Measurements from ENCODE around the gene PRKCA. TPM values are rescaled to one million over a fixed set of nuclear protein-coding genes. Genes with fewer than 3 reads are reported as not detected.

Gene PRKCA
- polyA plus RNA-seq, 2 donors: 1.2 to 1.3 TPM

GRCh38 chr17:66570447-66571195 lies 268.2 kb downstream of the PRKCA start:
- H3K4me3 ChIP-seq (ENCODE audit: low read depth in 1 of 2, low read length in 2 of 2): no peak overlapping the region
- no peaks in the 10 kb centered on the region for H3K27me3 ChIP-seq (ENCODE audit: control insufficient read depth in 1 of 2, insufficient read depth in 2 of 2, low read length in 2 of 2)
- no peak overlapping the region for H3K27ac ChIP-seq (ENCODE audit: low read depth in 2 of 2, low read length in 1 of 2)
- no peaks in the 10 kb centered on the region for H3K9me3 ChIP-seq (ENCODE audit: control insufficient read depth in 2 of 2, insufficient read depth in 1 of 2, low read depth in 1 of 2, low read length in 1 of 2)
- no peaks in the 10 kb centered on the region for H3K36me3 ChIP-seq (ENCODE audit: control insufficient read depth in 2 of 2, insufficient read depth in 2 of 2, low read length in 1 of 2)
- no peaks in the 10 kb centered on the region for H3K4me1 ChIP-seq (ENCODE audit: control insufficient read depth in 2 of 2, insufficient read depth in 2 of 2, low read length in 1 of 2)
- WGBS, 2 donors: 47 to 59% methylated on average over 9 of the region's 9 CpGs

DNA sequence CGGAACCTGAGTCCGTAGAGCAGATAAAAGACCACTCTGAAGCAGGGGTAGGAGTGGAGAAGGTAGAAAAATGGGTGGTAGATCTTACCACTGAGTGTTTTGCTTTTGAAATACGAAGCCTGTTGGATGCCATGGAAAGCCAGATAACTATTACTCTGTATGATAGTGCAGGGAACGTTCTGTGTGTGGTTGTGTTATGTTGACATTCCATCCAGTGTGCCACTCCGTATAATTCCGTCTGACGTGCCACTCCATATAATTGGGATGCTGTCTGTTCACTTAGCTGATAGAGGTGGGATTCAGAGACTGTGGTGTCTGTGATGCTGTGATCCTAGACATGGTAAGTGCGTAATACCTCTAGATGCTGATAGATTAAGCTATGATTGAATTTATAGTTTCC lies 269.3 kb downstream of the PRKCA start:
- no peak overlapping the region for H3K4me3 ChIP-seq (ENCODE audit: low read depth in 1 of 2, low read length in 2 of 2)
- no peaks in the 10 kb centered on the region for H3K27me3 ChIP-seq (ENCODE audit: control insufficient read depth in 1 of 2, insufficient read depth in 2 of 2, low read length in 2 of 2)
- WGBS, 2 donors: 92 to 96% methylated on average over 8 of the region's 8 CpGs
- no peaks in the 10 kb centered on the region for H3K36me3 ChIP-seq (ENCODE audit: control insufficient read depth in 2 of 2, insufficient read depth in 2 of 2, low read length in 1 of 2)
- H3K4me1 ChIP-seq (ENCODE audit: control insufficient read depth in 2 of 2, insufficient read depth in 2 of 2, low read length in 1 of 2): no peaks in the 10 kb centered on the region
- no peaks in the 10 kb centered on the region for H3K9me3 ChIP-seq (ENCODE audit: control insufficient read depth in 2 of 2, insufficient read depth in 1 of 2, low read depth in 1 of 2, low read length in 1 of 2)
- H3K27ac ChIP-seq (ENCODE audit: low read depth in 2 of 2, low read length in 1 of 2): no peak overlapping the region

DNA sequence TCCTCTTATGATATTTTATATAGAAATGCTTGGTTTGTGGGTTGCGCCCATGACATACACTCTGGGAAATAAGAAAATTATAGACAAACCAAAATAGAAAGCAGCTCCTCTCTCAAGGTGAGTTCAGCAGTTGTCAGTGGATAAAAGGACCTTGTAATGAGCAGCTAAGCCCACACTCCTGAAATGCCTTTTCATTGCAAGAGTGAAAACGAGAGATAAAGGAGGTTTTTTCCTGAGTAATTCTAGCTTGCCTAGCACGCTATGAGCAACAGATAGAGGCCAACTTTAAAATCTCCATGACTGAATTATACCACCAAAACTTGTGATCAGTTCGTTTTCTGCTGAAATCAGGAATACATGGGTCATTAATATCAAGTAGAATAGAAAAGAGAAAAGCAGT lies 270.7 kb downstream of the PRKCA start:
- Histone ChIP-seq H3K36me3 (ENCODE audit: control insufficient read depth in 2 of 2, insufficient read depth in 2 of 2, low read length in 1 of 2) (no peaks in the 10 kb centered on the region), H3K27me3 (ENCODE audit: control insufficient read depth in 1 of 2, insufficient read depth in 2 of 2, low read length in 2 of 2) (no peaks in the 10 kb centered on the region), H3K27ac (ENCODE audit: low read depth in 2 of 2, low read length in 1 of 2) (no peak overlapping the region), H3K4me3 (ENCODE audit: low read depth in 1 of 2, low read length in 2 of 2) (no peak overlapping the region), H3K9me3 (ENCODE audit: control insufficient read depth in 2 of 2, insufficient read depth in 1 of 2, low read depth in 1 of 2, low read length in 1 of 2) (no peaks in the 10 kb centered on the region), H3K4me1 (ENCODE audit: control insufficient read depth in 2 of 2, insufficient read depth in 2 of 2, low read length in 1 of 2) (no peaks in the 10 kb centered on the region)
- 70 to 87% methylated on average over 4 of the region's 4 CpGs for WGBS, 2 donors

GRCh38 chr17:66574123-66574522 lies 271.7 kb downstream of the PRKCA start:
- H3K4me3 ChIP-seq (ENCODE audit: low read depth in 1 of 2, low read length in 2 of 2): no peak overlapping the region
- no peaks in the 10 kb centered on the region for H3K27me3 ChIP-seq (ENCODE audit: control insufficient read depth in 1 of 2, insufficient read depth in 2 of 2, low read length in 2 of 2)
- H3K27ac ChIP-seq (ENCODE audit: low read depth in 2 of 2, low read length in 1 of 2): no peak overlapping the region
- H3K9me3 ChIP-seq (ENCODE audit: control insufficient read depth in 2 of 2, insufficient read depth in 1 of 2, low read depth in 1 of 2, low read length in 1 of 2): no peaks in the 10 kb centered on the region
- peaks cover 0 to 4% of the 10 kb centered on the region in 2 donors for H3K4me1 ChIP-seq (ENCODE audit: control insufficient read depth in 2 of 2, insufficient read depth in 2 of 2, low read length in 1 of 2)
- WGBS, 2 donors: 75 to 86% methylated on average over 4 of the region's 4 CpGs
- no peaks in the 10 kb centered on the region for H3K36me3 ChIP-seq (ENCODE audit: control insufficient read depth in 2 of 2, insufficient read depth in 2 of 2, low read length in 1 of 2)

DNA sequence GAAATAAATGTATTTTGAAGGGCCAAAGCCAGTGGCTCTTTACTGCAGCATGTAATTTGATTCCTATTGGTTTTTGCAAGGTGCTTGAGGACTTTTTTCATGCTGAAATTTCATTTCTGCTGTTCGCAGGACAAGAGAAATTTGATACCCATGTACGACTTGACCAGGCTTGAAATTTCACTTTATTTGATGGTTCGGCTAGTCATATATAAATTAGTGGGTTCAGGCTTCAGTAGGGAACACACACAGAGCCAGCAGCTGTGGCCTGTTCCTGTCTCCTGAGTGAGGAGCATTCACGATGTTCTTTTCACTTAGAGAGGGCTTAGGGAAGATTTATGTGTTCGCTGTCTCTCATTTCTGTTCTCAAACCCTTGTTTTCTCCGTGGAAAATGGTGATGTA lies 274.1 kb downstream of the PRKCA start:
- no peaks in the 10 kb centered on the region for H3K36me3 ChIP-seq (ENCODE audit: control insufficient read depth in 2 of 2, insufficient read depth in 2 of 2, low read length in 1 of 2)
- 72 to 79% methylated on average over 6 of the region's 6 CpGs for WGBS, 2 donors
- H3K4me3 ChIP-seq (ENCODE audit: low read depth in 1 of 2, low read length in 2 of 2): no peak overlapping the region
- no peak overlapping the region for H3K27ac ChIP-seq (ENCODE audit: low read depth in 2 of 2, low read length in 1 of 2)
- H3K9me3 ChIP-seq (ENCODE audit: control insufficient read depth in 2 of 2, insufficient read depth in 1 of 2, low read depth in 1 of 2, low read length in 1 of 2): no peaks in the 10 kb centered on the region
- H3K27me3 ChIP-seq (ENCODE audit: control insufficient read depth in 1 of 2, insufficient read depth in 2 of 2, low read length in 2 of 2): no peaks in the 10 kb centered on the region
- peaks cover 0 to 4% of the 10 kb centered on the region in 2 donors for H3K4me1 ChIP-seq (ENCODE audit: control insufficient read depth in 2 of 2, insufficient read depth in 2 of 2, low read length in 1 of 2)

- Histone ChIP-seq H3K27ac (ENCODE audit: low read depth in 2 of 2, low read length in 1 of 2) (no peak overlapping the region), H3K4me1 (ENCODE audit: control insufficient read depth in 2 of 2, insufficient read depth in 2 of 2, low read length in 1 of 2) (peaks cover 0 to 4% of the 10 kb centered on the region in 2 donors)
- 86 to 97% methylated on average over 8 of the region's 8 CpGs for WGBS, 2 donors
Measured at GRCh38 chr17:66577041-66577440, 274.6 kb downstream of the PRKCA start.

DNA sequence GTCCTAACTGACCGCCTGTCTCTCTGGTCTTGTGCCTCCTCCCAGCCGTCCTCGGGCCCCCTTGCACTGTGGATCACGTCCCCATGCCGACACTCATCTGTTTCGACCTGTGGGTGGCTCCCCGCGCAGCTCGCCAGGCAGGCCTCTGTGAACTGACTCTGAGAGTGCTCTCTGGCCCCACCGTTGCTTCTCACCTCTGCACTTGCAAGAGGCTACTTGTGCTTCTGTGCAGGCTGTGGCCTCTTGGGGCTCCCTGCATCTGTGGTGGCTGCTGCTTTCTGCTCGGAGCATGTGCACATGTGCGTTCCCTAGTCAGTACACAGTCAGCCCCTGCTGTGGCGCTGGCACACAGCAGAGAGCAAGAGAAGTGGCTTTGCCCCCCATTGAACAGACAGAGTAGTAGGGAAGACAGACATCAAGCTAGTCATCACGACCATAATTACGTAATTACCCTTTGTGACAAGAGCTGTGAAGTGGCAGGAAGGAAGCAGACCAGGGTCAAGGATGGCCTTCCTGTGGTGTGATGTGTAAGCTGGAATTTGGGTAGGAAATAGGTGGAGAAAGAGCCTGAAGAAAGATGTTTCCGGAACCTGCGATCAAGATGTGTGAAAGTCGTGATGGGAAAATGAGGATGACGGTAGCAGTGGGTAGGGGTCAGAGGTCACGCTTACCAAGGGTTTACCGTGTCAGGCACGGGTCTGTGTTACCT lies 276.5 kb downstream of the PRKCA start:
- WGBS, 2 donors: 85% methylated on average over 22 of the region's 22 CpGs
- Histone ChIP-seq H3K4me3 (ENCODE audit: low read depth in 1 of 2, low read length in 2 of 2) (no peak overlapping the region), H3K27me3 (ENCODE audit: control insufficient read depth in 1 of 2, insufficient read depth in 2 of 2, low read length in 2 of 2) (no peaks in the 10 kb centered on the region), H3K36me3 (ENCODE audit: control insufficient read depth in 2 of 2, insufficient read depth in 2 of 2, low read length in 1 of 2) (no peaks in the 10 kb centered on the region), H3K9me3 (ENCODE audit: control insufficient read depth in 2 of 2, insufficient read depth in 1 of 2, low read depth in 1 of 2, low read length in 1 of 2) (no peaks in the 10 kb centered on the region), H3K27ac (ENCODE audit: low read depth in 2 of 2, low read length in 1 of 2) (peak overlapping the region in 1 of 2 donors; percentile 0), H3K4me1 (ENCODE audit: control insufficient read depth in 2 of 2, insufficient read depth in 2 of 2, low read length in 1 of 2) (peaks cover 0 to 4% of the 10 kb centered on the region in 2 donors)

More at GRCh38 chr17:66577041-66577440, 274.6 kb downstream of the PRKCA start:
- Histone ChIP-seq H3K4me3 (ENCODE audit: low read depth in 1 of 2, low read length in 2 of 2) (no peak overlapping the region), H3K27me3 (ENCODE audit: control insufficient read depth in 1 of 2, insufficient read depth in 2 of 2, low read length in 2 of 2) (no peaks in the 10 kb centered on the region), H3K9me3 (ENCODE audit: control insufficient read depth in 2 of 2, insufficient read depth in 1 of 2, low read depth in 1 of 2, low read length in 1 of 2) (no peaks in the 10 kb centered on the region), H3K36me3 (ENCODE audit: control insufficient read depth in 2 of 2, insufficient read depth in 2 of 2, low read length in 1 of 2) (no peaks in the 10 kb centered on the region)

DNA sequence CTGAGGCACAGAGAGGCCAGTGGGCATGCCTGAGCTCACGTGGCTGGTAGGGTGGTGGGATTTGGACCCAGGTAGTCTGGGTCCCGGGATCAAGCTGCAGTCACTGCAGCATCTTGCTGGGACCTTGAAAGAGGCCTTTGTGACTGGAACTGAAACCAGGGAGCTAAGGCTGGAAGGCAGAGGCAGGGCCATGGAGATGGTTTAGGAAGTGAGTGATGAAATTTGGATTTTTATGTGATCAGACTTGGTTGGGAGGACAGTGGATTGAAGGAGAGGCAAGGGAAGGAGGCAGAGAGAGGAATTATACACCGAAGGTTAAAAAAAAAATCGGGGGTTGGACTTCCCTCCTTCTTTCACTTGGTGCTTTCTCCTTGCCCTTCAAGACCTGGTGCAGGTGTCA lies 277.1 kb downstream of the PRKCA start:
- Histone ChIP-seq H3K36me3 (ENCODE audit: control insufficient read depth in 2 of 2, insufficient read depth in 2 of 2, low read length in 1 of 2) (no peaks in the 10 kb centered on the region), H3K4me1 (ENCODE audit: control insufficient read depth in 2 of 2, insufficient read depth in 2 of 2, low read length in 1 of 2) (peaks cover 0 to 4% of the 10 kb centered on the region in 2 donors), H3K4me3 (ENCODE audit: low read depth in 1 of 2, low read length in 2 of 2) (no peak overlapping the region), H3K27me3 (ENCODE audit: control insufficient read depth in 1 of 2, insufficient read depth in 2 of 2, low read length in 2 of 2) (no peaks in the 10 kb centered on the region), H3K9me3 (ENCODE audit: control insufficient read depth in 2 of 2, insufficient read depth in 1 of 2, low read depth in 1 of 2, low read length in 1 of 2) (no peaks in the 10 kb centered on the region), H3K27ac (ENCODE audit: low read depth in 2 of 2, low read length in 1 of 2) (peak overlapping the region; percentile 0 to 41)
- WGBS, 2 donors: 73 to 86% methylated on average over 4 of the region's 4 CpGs

DNA sequence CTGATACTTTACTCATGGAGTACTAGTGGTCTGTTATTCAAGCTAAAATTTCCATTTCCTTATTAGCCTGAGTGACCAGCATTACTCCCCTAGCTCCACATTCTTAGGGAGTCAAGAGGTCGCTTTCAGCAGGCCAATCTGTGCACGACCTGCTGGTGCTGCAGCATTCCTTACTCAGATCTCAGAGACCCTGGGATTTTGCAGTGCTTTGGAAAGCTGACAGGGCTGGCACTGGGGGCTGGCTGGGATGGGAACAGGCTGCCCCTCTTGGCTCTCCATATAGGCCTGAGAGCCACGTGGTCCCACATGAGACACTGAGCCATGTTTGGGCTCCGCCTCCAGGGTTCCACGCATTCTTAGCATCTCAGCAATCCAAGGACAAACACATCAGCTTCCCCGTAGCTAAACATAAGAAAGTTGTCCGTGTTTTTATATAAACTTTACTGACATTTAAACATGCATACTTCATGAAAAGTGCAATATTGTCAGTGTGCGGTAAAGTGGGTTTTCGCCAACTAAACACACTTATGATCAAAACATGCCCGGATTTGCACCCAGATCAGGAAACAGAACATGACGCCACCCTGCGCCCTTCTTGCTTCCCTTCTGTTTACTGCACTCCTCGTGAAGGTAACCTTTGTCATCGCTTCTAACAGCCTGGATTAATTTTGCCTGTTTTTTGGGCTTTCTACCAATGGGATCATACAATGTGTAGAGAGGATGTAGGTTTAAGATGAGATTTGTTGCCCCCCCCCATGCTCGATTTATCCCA lies 278.0 kb downstream of the PRKCA start:
- 59 to 61% methylated on average over 15 of the region's 15 CpGs for WGBS, 2 donors
- H3K27ac ChIP-seq (ENCODE audit: low read depth in 2 of 2, low read length in 1 of 2): peak overlapping the region in 1 of 2 donors; percentile 27

More for the DNA sequence above, 278.0 kb downstream of the PRKCA start:
- Histone ChIP-seq H3K4me1 (ENCODE audit: control insufficient read depth in 2 of 2, insufficient read depth in 2 of 2, low read length in 1 of 2) (peaks cover 0 to 4% of the 10 kb centered on the region in 2 donors), H3K9me3 (ENCODE audit: control insufficient read depth in 2 of 2, insufficient read depth in 1 of 2, low read depth in 1 of 2, low read length in 1 of 2) (no peaks in the 10 kb centered on the region), H3K4me3 (ENCODE audit: low read depth in 1 of 2, low read length in 2 of 2) (no peak overlapping the region), H3K27me3 (ENCODE audit: control insufficient read depth in 1 of 2, insufficient read depth in 2 of 2, low read length in 2 of 2) (no peaks in the 10 kb centered on the region), H3K36me3 (ENCODE audit: control insufficient read depth in 2 of 2, insufficient read depth in 2 of 2, low read length in 1 of 2) (no peaks in the 10 kb centered on the region)
